K562 (cell line): ENCODE measurements around the gene CAMK2A. TPM values are rescaled to one million over a fixed set of nuclear protein-coding genes. Genes with fewer than 3 reads are reported as not detected.

ENCODE experiments used
- ATAC-seq: fragments of 200-7000 bp; cut with Tn5 transposase; 3 replicates; pipeline ENCODE4 v1.9.1; 2020; ENCODE audit warnings: moderate library complexity
- BruUV-seq: library from RNA; stranded (reverse); fragments of 400-500 nt; replicated peaks from 2 replicates; lab custom pipeline; 2021; lab: Mats Ljungman, UMichigan
- CTCF ChIA-PET: fragments of 300-600 bp; formaldehyde crosslinking; extraction: SDS; loops from one replicate; lab custom pipeline; 2021; ENCODE audit warnings: low intra/inter-chr PET ratio; lab: Yijun Ruan, JAX
- POLR2A ChIA-PET: fragments of 300-600, 350-650 bp; sonication (Branson Sonifier 250); formaldehyde crosslinking; extraction: SDS; loops from one replicate; lab custom pipeline; 2021; ENCODE audit warnings: antibody characterized with exemption, inconsistent platforms; lab: Yijun Ruan, JAX
- DNase-seq, 4 experiments: peaks; one replicate each; pipeline versions ENCODE4 v3.0.0 to v3.0.0-alpha.2; 2011 to 2018; ENCODE audit warnings: low spot score in 3 of 4, mixed read lengths in 3 of 4; ENCODE audit errors: extremely low read depth in 1 of 4
- FAIRE-seq: peaks from 2 replicates; lab custom pipeline; 2011; peaks lifted over from hg19 to GRCh38; lab: Jason Lieb, UNC
- H2AFZ ChIP-seq: 2 replicates; pipeline ENCODE4 v1.6.0; 2011; ENCODE audit warnings: low read depth, low read length, control low read depth, inconsistent platforms
- H3K27ac ChIP-seq: fragments of 200-600 bp; 3 replicates; pipeline ENCODE4 v1.8.0; 2011; ENCODE audit warnings: low read depth, mild to moderate bottlenecking, control low read depth, inconsistent platforms, low read length, moderate library complexity, mixed read lengths; ENCODE audit errors: extremely low read depth
- H3K27me3 ChIP-seq, 2 experiments: fragments of 300-600 bp in 1 of 2; 2 replicates in 1 of 2; 3 replicates in 1 of 2; pipeline versions ENCODE4 v1.6.0 to v1.8.0; 2011; ENCODE audit warnings: inconsistent platforms in 2 of 2, low read length in 2 of 2, mild to moderate bottlenecking in 1 of 2, mixed read lengths in 1 of 2, moderate library complexity in 1 of 2; ENCODE audit not compliant: control insufficient read depth in 2 of 2, insufficient read depth in 2 of 2
- H3K36me3 ChIP-seq: fragments of 300-600 bp; 3 replicates; pipeline ENCODE4 v1.8.0; 2011; ENCODE audit warnings: mild to moderate bottlenecking, low read length, inconsistent platforms; ENCODE audit not compliant: control insufficient read depth, insufficient read depth
- H3K4me1 ChIP-seq, 2 experiments: fragments of 200-600 bp in 1 of 2; replicated peaks in 1 of 2; 2 replicates in 1 of 2; 3 replicates in 1 of 2; pipeline versions ENCODE4 v1.5.1 to v1.8.0; 2011; ENCODE audit warnings: inconsistent platforms in 2 of 2, low read length in 2 of 2, mild to moderate bottlenecking in 1 of 2, mixed read lengths in 1 of 2, moderate library complexity in 1 of 2; ENCODE audit not compliant: control insufficient read depth in 2 of 2, insufficient read depth in 2 of 2
- H3K4me2 ChIP-seq: 2 replicates; pipeline ENCODE4 v1.6.1; 2011; ENCODE audit warnings: low read length, control low read depth, inconsistent platforms, mixed read lengths; ENCODE audit not compliant: insufficient read depth
- H3K4me3 ChIP-seq: fragments of 200-600 bp; sonication (generic), shearing (Covaris generic); 2 replicates; pipeline ENCODE4 v1.5.1; 2016; ENCODE audit warnings: control low read depth, inconsistent platforms
- H3K79me2 ChIP-seq: fragments of 200-600 bp; 3 replicates; pipeline ENCODE4 v1.8.0; 2011; ENCODE audit warnings: low read length, inconsistent platforms; ENCODE audit not compliant: control insufficient read depth, insufficient read depth
- H3K9ac ChIP-seq, 2 experiments: 2 replicates each; pipeline versions ENCODE4 v1.6.0 to v1.6.1; 2011; ENCODE audit warnings: low read depth in 2 of 2, low read length in 2 of 2, control low read depth in 1 of 2, inconsistent platforms in 1 of 2, mild to moderate bottlenecking in 1 of 2, mixed read lengths in 1 of 2; ENCODE audit not compliant: insufficient read depth in 1 of 2
- H3K9me1 ChIP-seq: one replicate; pipeline ENCODE4 v1.6.0; 2011; ENCODE audit warnings: inconsistent platforms, mild to moderate bottlenecking, low read length, moderate library complexity; ENCODE audit not compliant: control insufficient read depth, insufficient read depth
- H3K9me3 ChIP-seq: replicated peaks from 2 replicates; pipeline ENCODE4 v1.5.1; 2011; ENCODE audit warnings: low read depth, low read length, inconsistent platforms; ENCODE audit not compliant: control insufficient read depth, insufficient read depth
- H4K20me1 ChIP-seq: replicated peaks from 2 replicates; pipeline ENCODE4 v1.6.1; 2011; ENCODE audit warnings: low read length, inconsistent platforms, mixed read lengths; ENCODE audit not compliant: control insufficient read depth, insufficient read depth
- SP2 ChIP-seq: IDR thresholded peaks from 2 replicates; pipeline ENCODE4 v1.6.1; 2011; ENCODE audit warnings: mild to moderate bottlenecking, low read depth, low read length, moderate library complexity; ENCODE audit not compliant: poor library complexity, severe bottlenecking; ENCODE audit errors: extremely low read depth
- ZNF121 ChIP-seq: sonication (generic); formaldehyde crosslinking; conservative IDR thresholded peaks from 2 replicates; pipeline ENCODE4 v1.8.0; 2022; ENCODE audit warnings: missing genetic modification reagents
- WGBS: fragments of 100-300 bp; shearing (Covaris generic); methylation state at CpG from one replicate; pipeline ENCODE4 v1.1.6; 2016; ENCODE audit warnings: low coverage, mixed read lengths; ENCODE audit not compliant: insufficient coverage; ENCODE audit errors: missing lambda C conversion rate; 5-methylcytosine and 5-hydroxymethylcytosine counted together
- in situ Hi-C: fragments of 300-500 bp; cut with MboI; formaldehyde crosslinking; loops from 4 replicates; pipeline ENCODE4 v1.15.0; 2018; ENCODE audit warnings: inconsistent platforms, mixed read lengths
- intact Hi-C: fragments of 100-400 bp; cut with micrococcal nuclease; formaldehyde crosslinking; loops from 2 replicates; pipeline ENCODE4 v1.14.2; 2022
- polyA plus RNA-seq, 8 experiments: library from polyadenylated mRNA; depleted of rRNA in 4 of 8; stranded (reverse) in 5 of 8; unstranded in 3 of 8; fragments of >200 nt; fragmentation: Nextera tagmentation in 2 of 8; fragmentation: Illumina TruSeq in 1 of 8; extraction: Ambion mirVana in 2 of 8; extraction: Trizol in 1 of 8; gene quantifications; 2 replicates each; pipeline versions ENCODE4 v1.2.1 to v1.2.3, GENCODE V29; 2011 to 2014; ENCODE audit warnings: inconsistent platforms in 1 of 8, missing spikeins in 1 of 8
- total RNA-seq, 7 experiments: library from RNA; depleted of rRNA in 6 of 7; stranded (reverse); fragments of >200 nt in 6 of 7; fragmentation: Illumina TruSeq in 2 of 7; extraction: Trizol in 2 of 7; gene quantifications; 2 replicates each; pipeline versions ENCODE4 v1.2.1 to v1.2.3, GENCODE V29; 2011 to 2021; ENCODE audit warnings: low replicate concordance in 1 of 7
- TF ChIP-seq, protein P1 (sequence below): IDR thresholded peaks from 2 replicates; pipeline ENCODE4 v1.6.1; 2011; ENCODE audit not compliant: insufficient read length; ENCODE audit errors: extremely low read depth
- TF ChIP-seq, protein P2 (sequence below): fragments of 450-650 bp; IDR thresholded peaks from 2 replicates; pipeline ENCODE4 v1.7.0; 2016; ENCODE audit warnings: borderline replicate concordance
- TF ChIP-seq, protein P3 (sequence below): fragments of 250-450 bp; sonication (Bioruptor Pico); IDR thresholded peaks from 2 replicates; pipeline ENCODE4 v1.4.0; 2020; ENCODE audit warnings: mild to moderate bottlenecking, moderate library complexity

Gene CAMK2A
- total and polyA plus RNA-seq, 9 of the 15 experiments (the other 6 are each of a cell fraction or from before 2014, with no cell fraction given): 0.01 to 0.18 (median 0.04) TPM; not detected in 6

DNA sequence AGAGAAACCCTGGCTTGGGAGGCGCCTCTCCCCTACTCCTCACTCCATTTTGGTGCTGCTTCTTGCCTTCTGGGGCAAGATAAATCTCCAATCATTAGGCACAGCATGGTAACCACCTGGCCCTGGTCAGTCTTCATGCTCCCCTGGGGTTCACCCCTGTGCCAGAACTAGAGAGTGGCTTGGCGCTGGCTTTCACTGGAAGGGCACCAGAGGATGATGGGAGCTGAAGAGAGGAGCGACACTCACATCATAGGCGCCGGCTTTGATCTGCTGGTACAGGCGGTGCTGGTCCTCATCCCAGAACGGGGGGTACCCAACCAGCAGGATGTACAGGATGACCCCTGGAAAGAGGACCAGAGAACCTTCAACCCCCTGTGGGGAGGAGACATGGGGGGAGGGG lies 38.1 kb downstream of the CAMK2A start:
- POLR2A ChIA-PET: no interaction called here
- no peak overlapping the region; a peak in 1 of 4 replicates for H3K9ac ChIP-seq
- TF ChIP-seq, protein P1, sequence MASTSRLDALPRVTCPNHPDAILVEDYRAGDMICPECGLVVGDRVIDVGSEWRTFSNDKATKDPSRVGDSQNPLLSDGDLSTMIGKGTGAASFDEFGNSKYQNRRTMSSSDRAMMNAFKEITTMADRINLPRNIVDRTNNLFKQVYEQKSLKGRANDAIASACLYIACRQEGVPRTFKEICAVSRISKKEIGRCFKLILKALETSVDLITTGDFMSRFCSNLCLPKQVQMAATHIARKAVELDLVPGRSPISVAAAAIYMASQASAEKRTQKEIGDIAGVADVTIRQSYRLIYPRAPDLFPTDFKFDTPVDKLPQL: no peak
- TF ChIP-seq ZNF121 (CRISPR knock-in tag) (no peak), SP2 (no peak)
- TF ChIP-seq, protein P2, sequence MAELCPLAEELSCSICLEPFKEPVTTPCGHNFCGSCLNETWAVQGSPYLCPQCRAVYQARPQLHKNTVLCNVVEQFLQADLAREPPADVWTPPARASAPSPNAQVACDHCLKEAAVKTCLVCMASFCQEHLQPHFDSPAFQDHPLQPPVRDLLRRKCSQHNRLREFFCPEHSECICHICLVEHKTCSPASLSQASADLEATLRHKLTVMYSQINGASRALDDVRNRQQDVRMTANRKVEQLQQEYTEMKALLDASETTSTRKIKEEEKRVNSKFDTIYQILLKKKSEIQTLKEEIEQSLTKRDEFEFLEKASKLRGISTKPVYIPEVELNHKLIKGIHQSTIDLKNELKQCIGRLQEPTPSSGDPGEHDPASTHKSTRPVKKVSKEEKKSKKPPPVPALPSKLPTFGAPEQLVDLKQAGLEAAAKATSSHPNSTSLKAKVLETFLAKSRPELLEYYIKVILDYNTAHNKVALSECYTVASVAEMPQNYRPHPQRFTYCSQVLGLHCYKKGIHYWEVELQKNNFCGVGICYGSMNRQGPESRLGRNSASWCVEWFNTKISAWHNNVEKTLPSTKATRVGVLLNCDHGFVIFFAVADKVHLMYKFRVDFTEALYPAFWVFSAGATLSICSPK: no peak
- TF ChIP-seq, protein P3, sequence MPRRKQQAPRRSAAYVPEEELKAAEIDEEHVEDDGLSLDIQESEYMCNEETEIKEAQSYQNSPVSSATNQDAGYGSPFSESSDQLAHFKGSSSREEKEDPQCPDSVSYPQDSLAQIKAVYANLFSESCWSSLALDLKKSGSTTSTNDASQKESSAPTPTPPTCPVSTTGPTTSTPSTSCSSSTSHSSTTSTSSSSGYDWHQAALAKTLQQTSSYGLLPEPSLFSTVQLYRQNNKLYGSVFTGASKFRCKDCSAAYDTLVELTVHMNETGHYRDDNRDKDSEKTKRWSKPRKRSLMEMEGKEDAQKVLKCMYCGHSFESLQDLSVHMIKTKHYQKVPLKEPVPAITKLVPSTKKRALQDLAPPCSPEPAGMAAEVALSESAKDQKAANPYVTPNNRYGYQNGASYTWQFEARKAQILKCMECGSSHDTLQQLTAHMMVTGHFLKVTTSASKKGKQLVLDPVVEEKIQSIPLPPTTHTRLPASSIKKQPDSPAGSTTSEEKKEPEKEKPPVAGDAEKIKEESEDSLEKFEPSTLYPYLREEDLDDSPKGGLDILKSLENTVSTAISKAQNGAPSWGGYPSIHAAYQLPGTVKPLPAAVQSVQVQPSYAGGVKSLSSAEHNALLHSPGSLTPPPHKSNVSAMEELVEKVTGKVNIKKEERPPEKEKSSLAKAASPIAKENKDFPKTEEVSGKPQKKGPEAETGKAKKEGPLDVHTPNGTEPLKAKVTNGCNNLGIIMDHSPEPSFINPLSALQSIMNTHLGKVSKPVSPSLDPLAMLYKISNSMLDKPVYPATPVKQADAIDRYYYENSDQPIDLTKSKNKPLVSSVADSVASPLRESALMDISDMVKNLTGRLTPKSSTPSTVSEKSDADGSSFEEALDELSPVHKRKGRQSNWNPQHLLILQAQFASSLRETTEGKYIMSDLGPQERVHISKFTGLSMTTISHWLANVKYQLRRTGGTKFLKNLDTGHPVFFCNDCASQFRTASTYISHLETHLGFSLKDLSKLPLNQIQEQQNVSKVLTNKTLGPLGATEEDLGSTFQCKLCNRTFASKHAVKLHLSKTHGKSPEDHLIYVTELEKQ (CRISPR knock-in tag): no peak
- TF ChIP-seq, all 486 proteins: peak for 0
- Histone ChIP-seq H3K79me2 (no peaks in the 10 kb centered on the region), H3K27ac (no peak overlapping the region), H4K20me1 (peaks cover 9% of the 10 kb centered on the region; the same call in 1 of the 2 replicates), H3K4me3 (no peak overlapping the region), H3K4me2 (no peak overlapping the region), H3K4me1 (peaks cover 7 to 9% of the 10 kb centered on the region in 2 experiments; a peak in 4 of 5 replicates), H3K9me3 (no peaks in the 10 kb centered on the region), H3K36me3 (no peaks in the 10 kb centered on the region), H2AFZ (no peak overlapping the region), H3K27me3 (peaks cover 5 to 43% of the 10 kb centered on the region in 2 experiments; a peak in 4 of 5 replicates), H3K9me1 (no peaks in the 10 kb centered on the region)
- in situ Hi-C loops: no loop called here
- CTCF ChIA-PET: no interaction called here
- intact Hi-C loops: no loop called here
- DNase-seq (no peak), FAIRE-seq (no peak), ATAC-seq (no peak)
- WGBS: 1% methylated on average over 7 of the region's 7 CpGs
- no TSS peak for BruUV-seq
